ENCODE data around the gene DAP. TPM values are rescaled to one million over a fixed set of nuclear protein-coding genes. Genes with fewer than 3 reads are reported as not detected.
"Not testable (repeated sequence)": the region's sequence is repeated elsewhere in the genome, so short reads cannot be mapped to it uniquely, and the experiment has no call there.

DAP gene
- total RNA-seq, 1 donor from 2014 or later, result 26.2 TPM

- DNase-seq, result peak; percentile 63
These were observed 108.0 kb downstream of the DAP start for GRCh38 chr5:10653043-10653442.

GRCh38 chr5:10652606-10653005 lies 108.4 kb downstream of the DAP start:
- no peak for DNase-seq

DNA sequence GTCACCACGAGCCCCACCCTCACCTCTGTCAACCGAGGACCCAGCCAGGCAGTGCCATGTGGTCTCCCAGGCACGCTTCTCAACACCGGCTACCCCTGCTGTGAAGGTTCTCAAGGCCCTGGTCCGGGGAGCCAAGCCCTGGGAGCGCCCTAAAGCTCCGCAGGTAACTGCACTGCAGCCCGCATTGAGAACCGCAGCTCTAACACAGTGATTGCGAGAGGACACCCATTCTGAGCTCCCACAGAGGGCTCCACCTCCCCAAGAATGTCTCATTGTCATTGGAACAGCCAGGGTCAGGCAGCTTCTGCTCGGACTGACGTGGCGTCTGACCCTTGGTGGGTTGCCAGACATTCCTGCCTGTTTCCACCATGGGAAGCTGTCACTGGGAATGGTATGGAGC lies 108.9 kb downstream of the DAP start:
- no peak for DNase-seq

DNA sequence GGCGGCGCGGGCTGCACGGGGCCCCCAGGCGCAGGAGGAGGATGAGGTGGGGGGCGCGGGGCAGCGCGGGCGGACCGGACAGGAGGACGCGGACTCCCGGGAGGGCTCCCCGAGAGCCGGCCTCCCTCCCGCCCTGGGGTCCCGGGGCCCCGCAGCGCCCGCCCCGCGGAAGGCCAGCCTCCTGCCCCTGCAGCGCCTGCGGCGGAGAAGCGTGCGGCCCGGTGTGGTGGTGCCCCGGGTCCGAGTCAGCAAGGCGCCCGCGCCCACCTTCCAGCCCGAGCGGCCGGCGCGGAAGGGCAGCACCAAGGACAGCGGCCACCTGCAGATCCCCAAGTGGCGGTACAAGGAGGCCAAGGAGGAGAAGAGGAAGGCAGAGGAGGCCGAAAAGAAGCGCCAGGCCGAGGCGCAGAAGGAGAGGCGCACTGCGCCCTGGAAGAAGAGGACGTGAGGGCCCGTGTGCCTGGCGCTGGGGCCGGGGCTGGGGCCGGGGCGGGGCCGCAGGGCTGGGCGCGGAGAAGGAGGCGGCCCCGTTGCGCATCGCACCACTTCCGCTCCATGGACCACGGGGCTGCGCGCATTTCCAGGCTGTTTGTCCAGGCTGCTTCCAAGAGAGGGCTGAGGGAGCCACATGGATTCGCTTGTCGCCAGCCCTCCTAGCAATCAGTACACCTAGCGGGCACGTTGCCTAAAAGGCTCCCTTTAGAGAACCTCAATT lies 111.2 kb downstream of the DAP start:
- peak; percentile 64 for DNase-seq

DNA sequence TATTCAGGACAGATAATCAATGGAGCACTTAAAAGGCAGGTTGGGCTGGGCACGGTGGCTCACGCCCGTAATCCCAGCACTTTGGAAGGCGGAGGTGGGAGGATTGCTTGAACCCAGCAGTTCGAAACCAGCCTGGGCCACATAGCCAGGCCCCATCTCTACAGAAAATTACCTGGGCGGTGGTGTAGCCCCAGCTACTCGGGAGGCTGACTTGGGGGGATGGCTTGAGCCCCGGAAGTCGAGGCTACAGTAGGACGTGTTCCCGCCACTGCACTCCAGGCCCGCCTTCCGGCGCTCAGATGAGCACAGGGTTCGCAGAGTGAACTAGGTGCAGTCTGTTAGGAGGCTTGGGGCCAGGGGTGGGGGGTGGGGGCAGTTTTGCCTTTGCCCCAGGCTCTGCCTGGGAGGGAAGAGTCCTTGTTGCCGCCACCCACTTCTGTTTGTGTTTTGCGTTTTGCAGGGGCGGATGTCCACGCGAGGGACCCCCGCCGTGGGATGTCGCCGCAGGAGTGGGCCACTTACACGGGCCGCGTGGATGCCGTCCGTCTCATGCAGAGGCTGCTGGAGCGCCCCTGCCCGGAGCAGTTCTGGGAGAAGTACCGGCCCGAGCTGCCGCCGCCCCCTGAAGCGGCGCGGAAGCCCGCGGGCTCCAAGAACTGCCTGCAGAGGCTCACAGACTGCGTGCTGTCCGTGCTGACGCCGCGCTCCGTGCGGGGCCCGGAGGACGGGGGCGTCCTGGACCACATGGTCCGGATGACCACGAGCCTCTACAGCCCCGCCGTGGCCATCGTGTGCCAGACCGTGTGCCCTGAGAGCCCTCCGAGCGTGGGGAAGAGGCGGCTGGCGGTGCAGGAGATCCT lies 112.0 kb downstream of the DAP start:
- no peak for DNase-seq

DNA sequence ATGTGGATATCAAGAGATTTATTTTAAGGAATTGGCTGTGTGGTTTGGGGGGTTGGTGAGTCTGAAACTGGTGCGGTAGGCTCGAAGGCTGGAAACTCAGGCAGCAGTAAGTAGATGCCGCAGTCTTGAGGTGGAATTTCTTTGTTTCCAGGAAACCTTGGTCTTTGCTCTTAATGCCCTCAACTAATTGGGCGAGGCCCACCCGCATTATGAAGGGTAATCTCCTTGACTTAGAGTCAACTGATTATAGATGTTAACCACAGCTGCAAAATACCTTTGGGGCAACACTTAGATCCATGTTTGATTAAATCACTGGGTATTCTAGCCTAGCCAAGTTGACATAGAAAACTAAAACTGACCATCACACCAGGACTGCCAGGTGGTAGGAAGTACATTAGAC lies 113.4 kb downstream of the DAP start:
- no peak for DNase-seq

DNA sequence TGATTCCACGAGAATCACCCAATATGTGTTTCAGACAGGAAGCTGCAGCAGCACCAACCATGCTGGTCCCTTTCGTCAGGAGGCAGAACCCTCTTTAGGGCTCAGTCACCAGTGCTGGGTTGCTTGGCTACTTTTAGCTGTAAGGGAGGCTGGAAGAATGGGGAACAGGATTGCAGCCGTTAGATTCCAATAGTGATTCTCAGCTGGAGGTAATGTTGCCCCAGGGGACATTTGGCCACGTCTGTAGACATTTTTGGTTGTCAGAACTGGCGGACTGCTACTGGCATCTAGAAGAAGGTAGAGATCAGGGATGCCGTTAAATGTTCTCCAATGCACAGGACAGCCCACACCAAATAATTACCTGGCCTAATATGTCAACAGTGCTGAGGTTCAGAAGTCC lies 115.4 kb downstream of the DAP start:
- no peak for DNase-seq

GRCh38 chr5:10645146-10645545 lies 115.9 kb downstream of the DAP start:
- no peak for DNase-seq

DNA sequence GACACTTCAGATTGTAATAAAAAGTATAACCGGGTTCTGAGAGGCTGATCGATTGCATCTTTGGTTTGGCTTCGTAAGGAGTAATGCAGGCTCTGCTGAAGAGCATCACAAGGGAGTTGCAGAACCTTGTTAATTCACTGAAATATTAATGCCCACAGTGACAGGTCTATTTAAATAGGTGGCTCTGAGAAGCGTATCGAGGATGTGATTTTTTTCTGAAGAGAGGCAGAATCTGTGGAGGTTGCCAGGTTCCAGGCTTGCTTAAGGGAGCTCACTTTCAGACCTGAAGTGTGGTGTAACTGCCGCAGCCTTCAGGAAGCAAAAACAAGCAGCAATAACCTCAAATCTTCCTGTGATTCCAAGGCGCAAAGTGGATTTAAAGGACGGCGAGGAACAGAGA lies 116.8 kb downstream of the DAP start:
- no peak for DNase-seq

- no peak for DNase-seq
These were observed 118.7 kb downstream of the DAP start for GRCh38 chr5:10642367-10642766.

DNA sequence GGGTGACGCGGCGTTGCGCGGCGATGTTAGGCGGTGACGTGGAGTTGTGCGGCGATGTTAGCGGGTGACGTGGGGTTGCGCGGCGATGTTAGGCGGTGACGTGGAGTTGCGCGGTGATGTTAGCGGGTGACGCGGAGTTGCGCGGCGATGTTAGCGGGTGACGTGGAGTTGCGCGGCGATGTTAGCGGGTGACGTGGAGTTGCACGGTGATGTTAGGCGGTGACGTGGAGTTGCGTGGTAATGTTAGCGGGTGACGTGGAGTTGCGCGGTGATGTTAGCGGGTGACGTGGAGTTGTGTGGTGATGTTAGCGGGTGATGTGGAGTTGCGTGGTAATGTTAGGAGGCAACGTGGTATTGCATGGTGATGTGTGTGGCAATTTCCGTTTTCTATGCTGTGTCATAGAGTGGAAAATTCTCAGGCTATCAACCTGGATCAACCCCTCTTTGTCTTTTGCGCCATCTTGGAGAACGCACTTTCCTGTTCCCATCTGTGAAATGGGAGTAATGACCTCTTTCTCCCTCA lies 121.1 kb downstream of the DAP start:
- DNase-seq, result no peak

DNA sequence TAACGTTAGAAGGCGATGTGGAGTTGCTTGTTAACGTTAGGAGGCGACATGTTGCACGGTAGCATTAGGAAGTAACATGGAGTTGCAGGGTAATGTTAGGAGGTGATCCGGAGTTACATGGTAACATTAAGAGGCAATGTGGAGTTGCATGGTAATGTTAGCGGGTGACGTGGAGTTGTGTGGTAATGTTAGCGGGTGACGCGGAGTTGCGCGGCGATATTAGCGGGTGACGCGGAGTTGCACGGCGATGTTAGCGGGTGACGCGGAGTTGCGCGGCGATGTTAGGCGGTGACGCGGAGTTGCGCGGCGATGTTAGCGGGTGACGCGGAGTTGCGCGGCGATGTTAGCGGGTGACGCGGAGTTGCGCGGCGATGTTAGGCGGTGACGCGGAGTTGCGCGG lies 122.3 kb downstream of the DAP start:
- not testable (repeated sequence) for DNase-seq

DNA sequence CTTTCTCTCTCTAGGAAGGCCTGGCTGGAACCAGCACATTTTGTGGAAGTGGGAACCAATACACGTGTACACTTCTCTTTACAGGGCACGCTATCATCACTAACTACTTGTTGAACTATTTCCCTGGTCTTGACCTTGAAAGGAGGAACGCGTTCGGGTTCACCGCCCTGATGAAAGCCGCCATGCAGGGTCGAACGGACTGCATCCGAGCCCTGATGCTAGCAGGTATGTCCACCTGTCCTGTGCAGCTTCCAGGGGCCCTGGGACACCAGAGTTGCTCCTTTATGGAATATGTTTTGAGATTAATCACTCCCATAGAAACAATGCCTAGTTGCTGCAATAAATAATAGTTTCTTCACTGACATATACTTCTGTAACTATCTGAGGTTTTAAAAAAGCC lies 123.1 kb downstream of the DAP start:
- DNase-seq, result no peak

DNA sequence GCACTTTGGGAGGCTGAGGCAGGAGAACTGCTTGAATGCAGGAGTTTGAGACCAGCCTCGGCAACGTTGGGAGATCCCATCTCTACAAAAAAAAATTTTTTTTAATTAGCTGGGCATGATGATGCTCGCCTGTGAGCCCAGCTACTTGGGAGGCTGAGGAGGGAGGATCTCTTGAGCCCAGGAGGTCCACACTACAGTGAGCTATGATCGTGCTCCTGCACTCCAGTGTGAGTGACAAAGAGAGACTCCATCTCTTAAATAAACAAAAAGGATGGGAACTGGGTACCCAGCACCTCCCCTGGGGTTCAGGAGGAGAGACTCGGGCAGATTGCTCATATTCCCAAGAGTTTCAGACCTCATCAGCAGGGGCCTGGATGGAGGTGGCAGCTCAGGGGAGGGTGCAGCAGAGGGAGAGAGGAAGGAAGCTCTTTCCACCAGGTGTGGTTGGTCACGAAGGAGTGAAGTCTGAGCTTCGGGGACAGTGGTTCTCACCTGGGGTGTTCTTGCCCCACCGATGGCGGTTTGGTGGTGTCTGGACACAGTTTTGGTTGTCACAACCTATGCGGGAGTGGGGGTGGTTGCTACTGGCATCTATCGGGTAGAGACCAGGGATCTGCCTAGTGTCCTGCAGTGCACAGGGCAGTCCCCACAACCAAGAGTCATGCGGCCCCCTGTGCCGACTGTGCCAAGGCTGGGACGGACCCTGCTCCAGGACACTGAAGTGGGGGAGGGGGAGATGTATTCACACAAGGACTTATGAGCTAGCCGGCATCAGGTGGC lies 124.5 kb downstream of the DAP start:
- DNase-seq, result no peak

DNA sequence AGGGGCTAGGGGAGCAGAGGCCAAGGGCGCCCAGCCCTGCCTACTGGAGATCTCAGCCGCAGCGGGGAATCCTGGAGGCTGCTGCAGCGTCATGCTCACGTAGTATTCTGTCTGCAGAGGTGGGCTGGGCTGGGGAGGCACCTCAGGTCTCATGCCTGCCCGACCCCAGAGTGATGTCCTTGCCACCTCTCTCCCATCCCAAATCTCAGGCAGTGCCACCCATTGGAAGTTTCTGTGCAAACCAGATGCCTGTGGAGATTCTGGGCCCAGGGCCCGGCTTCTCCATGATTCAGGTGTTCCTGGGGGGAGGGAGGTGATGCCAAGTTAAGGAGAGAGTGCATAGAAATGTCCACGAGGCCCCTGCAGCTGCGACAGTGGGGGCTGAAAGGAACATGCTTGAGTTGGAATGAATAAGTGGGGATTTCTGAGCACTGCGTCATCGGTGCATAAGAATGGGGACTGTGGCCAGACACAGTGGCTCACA lies 125.1 kb downstream of the DAP start:
- DNase-seq, result no peak

DNA sequence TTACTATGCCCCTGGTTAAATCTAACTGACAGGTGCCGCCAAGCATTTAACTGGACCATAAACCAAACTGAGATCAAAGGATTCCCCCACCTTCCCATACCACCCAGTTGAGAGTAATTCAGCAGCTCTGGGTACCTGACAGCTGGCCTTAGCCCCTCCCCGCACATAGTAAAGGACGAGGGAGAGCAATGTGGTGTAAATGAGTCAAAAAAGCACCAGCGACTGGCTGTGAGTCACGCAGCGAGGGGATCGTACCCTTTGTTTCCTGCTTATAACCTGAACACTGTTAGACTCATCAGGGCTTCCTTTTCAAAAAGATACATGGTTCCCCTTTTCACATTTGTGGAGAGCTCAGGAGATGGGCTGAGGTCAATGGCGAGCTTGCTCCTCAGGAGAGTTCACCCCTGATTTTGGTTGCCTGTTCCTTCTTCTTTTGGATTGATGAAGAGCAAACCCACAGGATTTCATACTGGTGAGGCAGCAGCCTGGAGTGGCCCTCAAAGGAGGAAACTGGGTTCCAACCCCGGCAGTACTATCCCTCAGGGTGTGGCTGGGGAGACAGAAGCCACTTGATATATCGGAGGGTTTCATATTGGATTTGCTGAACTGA lies 125.7 kb downstream of the DAP start:
- DNase-seq, result no peak

DNA sequence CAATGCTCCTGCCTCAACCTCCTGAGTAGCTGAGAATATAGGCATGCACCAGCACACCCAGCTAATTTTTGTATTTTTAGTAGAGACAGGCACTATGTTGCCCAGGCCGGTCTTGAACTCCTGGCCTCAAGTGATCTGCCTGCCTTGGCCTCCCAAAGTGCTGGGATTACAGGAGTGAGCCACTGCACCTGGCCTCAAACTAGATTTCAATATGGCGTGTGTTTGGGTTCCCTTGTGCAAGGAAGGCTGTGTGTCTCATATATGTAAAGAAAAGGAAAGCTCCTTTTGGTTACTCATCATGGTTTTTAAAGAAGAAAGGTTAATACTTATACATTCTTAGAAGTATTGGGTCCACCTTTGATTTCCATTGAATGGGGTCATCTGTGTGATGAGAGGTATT lies 126.5 kb downstream of the DAP start:
- no peak for DNase-seq

DNA sequence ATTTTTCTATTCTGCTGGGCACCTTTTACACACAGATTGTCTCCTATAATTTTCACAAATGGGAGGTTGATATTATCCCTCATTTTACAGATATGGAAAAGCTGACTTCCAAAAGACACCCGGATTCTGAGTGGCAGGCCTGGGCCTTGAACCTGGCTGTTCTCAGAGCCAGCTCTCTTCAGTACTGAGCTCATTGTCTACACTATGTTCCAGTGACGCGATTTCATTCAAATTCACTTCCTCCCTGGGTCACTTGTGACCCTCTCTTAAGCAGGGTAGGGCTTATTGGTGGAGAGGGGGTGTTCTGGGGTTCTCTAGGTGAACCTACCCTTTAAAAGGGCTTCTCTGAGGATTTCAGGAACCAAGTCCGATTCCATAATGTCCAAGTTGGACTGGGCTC lies 127.0 kb downstream of the DAP start:
- DNase-seq, result no peak

DNA sequence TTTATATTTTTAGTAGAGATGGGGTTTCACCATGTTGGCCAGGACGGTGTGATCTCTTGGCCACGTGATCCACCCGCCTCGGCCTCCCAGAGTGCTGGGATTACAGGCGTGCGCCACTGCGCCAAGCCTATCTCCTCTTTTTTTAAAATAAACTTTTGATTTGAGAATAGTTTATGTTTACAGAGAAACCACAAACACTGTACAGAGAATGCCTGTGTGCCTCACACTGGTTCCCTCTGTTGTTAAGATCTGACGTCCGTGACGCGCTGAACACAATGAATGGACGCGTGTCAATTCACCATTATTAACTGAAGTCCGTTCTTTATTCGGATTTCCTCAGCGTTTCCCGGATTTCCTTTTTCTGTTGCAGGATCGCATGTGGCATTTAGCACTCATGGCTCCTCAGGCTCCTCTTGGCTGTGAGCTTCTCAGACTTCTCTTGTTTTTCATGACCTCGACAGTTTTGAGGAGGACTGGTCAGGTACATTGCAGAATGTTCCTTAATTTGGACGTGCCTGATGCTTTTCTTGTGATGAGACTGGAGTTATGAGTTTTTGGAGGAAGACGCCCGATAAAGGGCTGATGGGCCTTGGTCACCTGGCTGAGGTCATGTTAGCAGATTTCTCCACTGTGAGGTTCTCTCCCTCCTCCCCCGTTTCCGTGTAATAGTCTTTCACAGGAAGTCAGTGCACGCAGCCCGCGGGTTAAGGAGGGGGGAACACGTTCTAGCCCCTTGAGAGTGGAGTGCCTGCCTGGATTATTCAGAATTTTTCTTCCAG lies 127.6 kb downstream of the DAP start:
- no peak for DNase-seq

DNA sequence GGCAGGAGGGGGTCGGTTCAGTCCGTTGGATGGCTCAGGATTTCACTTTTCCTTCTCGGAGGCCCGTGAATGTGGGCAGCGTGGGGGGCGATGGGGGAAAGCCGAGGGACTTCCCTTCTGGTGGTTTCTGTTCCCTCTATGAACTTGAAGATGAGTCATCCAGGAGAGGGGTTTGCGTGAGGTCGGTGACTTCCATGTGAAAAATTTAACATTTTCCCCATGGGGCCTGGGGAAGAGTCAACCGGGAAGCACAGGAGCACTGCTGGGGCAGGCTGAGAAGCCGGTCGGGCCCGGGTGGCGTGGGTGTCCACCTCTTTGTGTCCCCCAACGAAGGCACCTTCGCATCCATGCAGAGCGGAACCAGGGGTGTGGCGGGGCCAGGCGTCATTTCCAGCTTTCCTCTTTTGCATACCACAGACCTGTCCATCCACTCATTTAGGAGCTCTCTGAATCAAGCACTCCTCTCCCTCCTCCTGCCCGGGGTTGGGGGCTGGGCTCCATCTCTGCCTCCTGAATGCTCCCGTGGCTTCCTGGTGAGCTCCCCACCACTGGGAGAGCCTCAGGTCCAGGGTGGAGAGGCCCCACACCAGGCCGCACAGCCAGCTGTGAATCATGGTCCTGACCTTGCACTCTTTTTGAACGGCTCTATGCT lies 128.8 kb downstream of the DAP start:
- no peak for DNase-seq

All from tongue (tissue), 2 donors.